Transverse colon (tissue), 4 donors: ENCODE measurements around the gene ACER1. TPM values are rescaled to one million over a fixed set of nuclear protein-coding genes. Genes with fewer than 3 reads are reported as not detected.
A peak's percentile ranks its signal among the peaks of the same experiment; 100 is the strongest.
"Not testable (repeated sequence)": the region's sequence is repeated elsewhere in the genome, so short reads cannot be mapped to it uniquely, and the experiment has no call there.

Experiments used
- DNase-seq: peaks from one replicate; pipeline ENCODE4 v3.0.0-alpha.2; 2019
- H3K27ac ChIP-seq, 4 donors: fragments of 200-600 bp; sonication (generic); 2 replicates each; pipeline ENCODE4 v1.5.1; 2016 to 2018; ENCODE audit warnings: inconsistent platforms in 4 of 4
- H3K27me3 ChIP-seq: fragments of 200-600 bp; sonication (generic); 2 replicates; pipeline ENCODE4 v1.5.1; 2017; ENCODE audit warnings: inconsistent platforms
- H3K36me3 ChIP-seq, 4 donors: fragments of 200-600 bp; sonication (generic); 2 replicates each; pipeline ENCODE4 v1.5.1; 2017 to 2019; ENCODE audit warnings: inconsistent platforms in 4 of 4
- H3K4me1 ChIP-seq, 4 donors: fragments of 200-600 bp; sonication (generic); 2 replicates each; pipeline ENCODE4 v1.5.1; 2017 to 2020; ENCODE audit warnings: inconsistent platforms in 4 of 4
- H3K4me3 ChIP-seq, 4 donors: fragments of 200-600 bp; sonication (generic); 1 replicate in 1 of 4; 2 replicates in 3 of 4; pipeline versions ENCODE4 v1.5.1 to v1.6.1; 2017 to 2019; ENCODE audit warnings: inconsistent platforms in 4 of 4
- H3K9me3 ChIP-seq, 2 donors: fragments of 200-600 bp; sonication (generic); 2 replicates each; pipeline ENCODE4 v1.5.1; 2017 to 2019; ENCODE audit warnings: inconsistent platforms in 2 of 2
- CTCF ChIP-seq, 5 experiments: fragments of 200-600 bp in 3 of 5; fragments of 450-650 bp in 2 of 5; sonication (generic) in 3 of 5; IDR thresholded peaks; 1 replicate in 2 of 5; 2 replicates in 3 of 5; pipeline ENCODE4 v1.5.1; 2016 to 2017; ENCODE audit warnings: antibody characterized with exemption in 5 of 5, inconsistent platforms in 3 of 5, mild to moderate bottlenecking in 2 of 5, moderate library complexity in 1 of 5
- EP300 ChIP-seq: sonication (generic); formaldehyde crosslinking; IDR thresholded peaks from one replicate; pipeline ENCODE4 v1.6.1; 2017; ENCODE audit warnings: antibody characterized with exemption, low read depth
- POLR2A ChIP-seq: fragments of 450-650 bp; IDR thresholded peaks from one replicate; pipeline ENCODE4 v1.6.1; 2016; ENCODE audit warnings: antibody characterized with exemption, mild to moderate bottlenecking, moderate library complexity
- POLR2AphosphoS5 ChIP-seq, 3 donors: sonication (generic); formaldehyde crosslinking; IDR thresholded peaks; one replicate each; pipeline ENCODE4 v1.6.1; 2016; ENCODE audit warnings: antibody characterized with exemption in 3 of 3
- WGBS, 2 donors: methylation state at CpG; one replicate each; pipeline ENCODE4 v1.1.5; 2018; ENCODE audit warnings: low coverage in 1 of 2; 5-methylcytosine and 5-hydroxymethylcytosine counted together
- in situ Hi-C, 4 donors: fragments of 200-750 bp; cut with MboI; loops; one replicate each; pipeline versions ENCODE4 v1.15.0 to v1.15.1; 2017; ENCODE audit warnings: low sequenced_read_pairs in 3 of 4, low pct_ligation_motif_present in 1 of 4, low pct_unique_long_range_greater_than_20kb in 1 of 4
- intact Hi-C: fragments of 100-400 bp; cut with DNase I; formaldehyde crosslinking; loops from one replicate; pipeline ENCODE4 v1.15.1; 2023; ENCODE audit warnings: low total_unique reads
- total RNA-seq, 4 donors: library from RNA; depleted of rRNA; stranded (reverse); fragments of >200 nt; gene quantifications; one replicate each; pipeline ENCODE4 v1.1.0, GENCODE V29; 2016

The ACER1 gene
- total RNA-seq, 4 donors from 2014 or later: 9.2 TPM; not detected in 3

- intact Hi-C loops (no loop called here), in situ Hi-C loops (no loop called here)
- H3K4me3 ChIP-seq: no peak overlapping the region
- no peaks in the 10 kb centered on the region for H3K9me3 ChIP-seq
- no peak overlapping the region for H3K27ac ChIP-seq
- no peaks in the 10 kb centered on the region for H3K27me3 ChIP-seq
- no peaks in the 10 kb centered on the region for H3K36me3 ChIP-seq
- WGBS, 2 donors: 51 to 62% methylated on average over 3 to 4 of the region's 4 CpGs
- H3K4me1 ChIP-seq: no peaks in the 10 kb centered on the region
- TF ChIP-seq POLR2A (no peak), POLR2AphosphoS5 (IDR thresholded peaks at IDR 0.05) (no peak), CTCF (IDR thresholded peaks at IDR 0.05) (peak in 3 of 5 experiments; percentile 17 to 28 (median 21)), EP300 (no peak)
- DNase-seq: no peak
Observed at GRCh38 chr19:6354098-6354674, 20.8 kb upstream of the ACER1 start.

GRCh38 chr19:6352381-6353165 is 19.2 kb upstream of the ACER1 start:
- DNase-seq: no peak
- no peaks in the 10 kb centered on the region for H3K27me3 ChIP-seq

GRCh38 chr19:6350688-6351087 is 17.3 kb upstream of the ACER1 start:
- H3K36me3 ChIP-seq: no peaks in the 10 kb centered on the region
- no peak overlapping the region for H3K27ac ChIP-seq
- DNase-seq: no peak
- H3K4me3 ChIP-seq: no peak overlapping the region
- H3K9me3 ChIP-seq: no peaks in the 10 kb centered on the region
- H3K27me3 ChIP-seq: no peaks in the 10 kb centered on the region
- no peaks in the 10 kb centered on the region for H3K4me1 ChIP-seq
- intact Hi-C loops (no loop called here), in situ Hi-C loops (no loop called here)
- WGBS, 2 donors: 48 to 51% methylated on average over 2 of the region's 2 CpGs
- no peak for TF ChIP-seq POLR2AphosphoS5 (IDR thresholded peaks at IDR 0.05)
- no peak for TF ChIP-seq POLR2A
- no peak for TF ChIP-seq EP300
- TF ChIP-seq CTCF (IDR thresholded peaks at IDR 0.05): no peak

More at GRCh38 chr19:6352381-6353165, 19.2 kb upstream of the ACER1 start:
- intact Hi-C loops: no loop called here
- H3K4me3 ChIP-seq: no peak overlapping the region
- H3K4me1 ChIP-seq: no peaks in the 10 kb centered on the region
- in situ Hi-C loops: no loop called here
- no peaks in the 10 kb centered on the region for H3K36me3 ChIP-seq
- 30 to 76% methylated on average over 1 to 2 of the region's 2 CpGs for WGBS, 2 donors
- TF ChIP-seq CTCF (IDR thresholded peaks at IDR 0.05): no peak
- no peak for TF ChIP-seq EP300
- TF ChIP-seq POLR2A: no peak
- TF ChIP-seq POLR2AphosphoS5 (IDR thresholded peaks at IDR 0.05): no peak
- H3K9me3 ChIP-seq: no peaks in the 10 kb centered on the region
- no peak overlapping the region for H3K27ac ChIP-seq

GRCh38 chr19:6349271-6349670 is 15.9 kb upstream of the ACER1 start:
- H3K9me3 ChIP-seq, H3K4me1 ChIP-seq, H3K27me3 ChIP-seq, DNase-seq, intact Hi-C loops, H3K36me3 ChIP-seq, H3K27ac ChIP-seq, H3K4me3 ChIP-seq, in situ Hi-C loops: not testable (repeated sequence)
- WGBS, 2 donors: 37 to 80% methylated on average over 2 of the region's 2 CpGs
